Measurements from ENCODE around the gene PDCD2L.

Gene PDCD2L

GRCh38 chr19:34408411-34408810, 4.2 kb downstream of the PDCD2L start:
- peaks cover 39% of the 10 kb centered on the region for H3K79me2 ChIP-seq (ENCODE audit: insufficient read depth, low read length)
- H3K4me3 ChIP-seq (ENCODE audit: low read depth in 1 of 2, low read length in 2 of 2), result no peak overlapping the region
- H3K4me1 ChIP-seq (ENCODE audit: insufficient read depth, low read length), result peaks cover 41% of the 10 kb centered on the region
- no peak overlapping the region for H2AFZ ChIP-seq (ENCODE audit: low read depth, low read length)
- H4K20me1 ChIP-seq (ENCODE audit: insufficient read depth, low read length), result peaks cover 6% of the 10 kb centered on the region; the same call in 1 of the 2 replicates
- no peaks in the 10 kb centered on the region for H3K27me3 ChIP-seq (ENCODE audit: insufficient read depth, low read length, poor library complexity)
- no peak overlapping the region for H3K9ac ChIP-seq (ENCODE audit: low read depth, low read length)
- H3K36me3 ChIP-seq (ENCODE audit: insufficient read depth, low read length), result peaks cover 43% of the 10 kb centered on the region
- ATAC-seq (ENCODE audit: insufficient read depth, low read depth), result no peak
- no peak for DNase-seq
- no peak overlapping the region for H3K27ac ChIP-seq (ENCODE audit: low read length)
- H3K9me3 ChIP-seq (ENCODE audit: insufficient read depth, low read length, severe bottlenecking), result no peaks in the 10 kb centered on the region
- no peak for TF ChIP-seq EZH2 (IDR thresholded peaks at IDR 0.05; ENCODE audit: borderline replicate concordance, low read depth, low read length, severe bottlenecking)
- no peak for TF ChIP-seq CTCF (IDR thresholded peaks at IDR 0.05; ENCODE audit: borderline replicate concordance, extremely low read depth, low read length, poor library complexity, severe bottlenecking)
- no peak overlapping the region for H3K4me2 ChIP-seq (ENCODE audit: insufficient read depth, low read length)

GRCh38 chr19:34409189-34410164, 5.3 kb downstream of the PDCD2L start:
- Histone ChIP-seq H3K4me2 (ENCODE audit: insufficient read depth, low read length) (no peak overlapping the region), H3K27ac (ENCODE audit: low read length) (no peak overlapping the region), H3K9me3 (ENCODE audit: insufficient read depth, low read length, severe bottlenecking) (no peaks in the 10 kb centered on the region), H3K4me3 (ENCODE audit: low read depth in 1 of 2, low read length in 2 of 2) (no peak overlapping the region), H3K27me3 (ENCODE audit: insufficient read depth, low read length, poor library complexity) (no peaks in the 10 kb centered on the region), H3K9ac (ENCODE audit: low read depth, low read length) (no peak overlapping the region), H4K20me1 (ENCODE audit: insufficient read depth, low read length) (peaks cover 6% of the 10 kb centered on the region; the same call in 1 of the 2 replicates), H3K79me2 (ENCODE audit: insufficient read depth, low read length) (peaks cover 36% of the 10 kb centered on the region), H3K36me3 (ENCODE audit: insufficient read depth, low read length) (peaks cover 51% of the 10 kb centered on the region), H3K4me1 (ENCODE audit: insufficient read depth, low read length) (peaks cover 33% of the 10 kb centered on the region), H2AFZ (ENCODE audit: low read depth, low read length) (no peak overlapping the region)
- no peak for TF ChIP-seq EZH2 (IDR thresholded peaks at IDR 0.05; ENCODE audit: borderline replicate concordance, low read depth, low read length, severe bottlenecking)
- TF ChIP-seq CTCF (IDR thresholded peaks at IDR 0.05; ENCODE audit: borderline replicate concordance, extremely low read depth, low read length, poor library complexity, severe bottlenecking), result no peak
- no peak for DNase-seq
- no peak for ATAC-seq (ENCODE audit: insufficient read depth, low read depth)

GRCh38 chr19:34411216-34411615, 7.0 kb downstream of the PDCD2L start:
- Histone ChIP-seq H3K4me2 (ENCODE audit: insufficient read depth, low read length) (no peak overlapping the region), H3K4me1 (ENCODE audit: insufficient read depth, low read length) (peaks cover 16% of the 10 kb centered on the region; the same call in 1 of the 2 replicates), H3K27me3 (ENCODE audit: insufficient read depth, low read length, poor library complexity) (no peaks in the 10 kb centered on the region), H3K79me2 (ENCODE audit: insufficient read depth, low read length) (peaks cover 21% of the 10 kb centered on the region; the same call in 1 of the 2 replicates), H4K20me1 (ENCODE audit: insufficient read depth, low read length) (peaks cover 6% of the 10 kb centered on the region; the same call in 1 of the 2 replicates), H3K27ac (ENCODE audit: low read length) (no peak overlapping the region), H2AFZ (ENCODE audit: low read depth, low read length) (no peak overlapping the region), H3K4me3 (ENCODE audit: low read depth in 1 of 2, low read length in 2 of 2) (no peak overlapping the region), H3K9me3 (ENCODE audit: insufficient read depth, low read length, severe bottlenecking) (no peaks in the 10 kb centered on the region), H3K9ac (ENCODE audit: low read depth, low read length) (no peak overlapping the region), H3K36me3 (ENCODE audit: insufficient read depth, low read length) (peaks cover 65% of the 10 kb centered on the region)
- TF ChIP-seq EZH2 (IDR thresholded peaks at IDR 0.05; ENCODE audit: borderline replicate concordance, low read depth, low read length, severe bottlenecking) (no peak), CTCF (IDR thresholded peaks at IDR 0.05; ENCODE audit: borderline replicate concordance, extremely low read depth, low read length, poor library complexity, severe bottlenecking) (no peak)
- DNase-seq (no peak), ATAC-seq (ENCODE audit: insufficient read depth, low read depth) (no peak)
